Sigmoid colon (tissue), 7 donors: ENCODE results near the gene GAS6. TPM values are rescaled to one million over a fixed set of nuclear protein-coding genes. Genes with fewer than 3 reads are reported as not detected.

Source experiments
- DNase-seq: peaks from one replicate; pipeline ENCODE4 v3.0.0-alpha.2; 2019
- H3K27ac ChIP-seq, 4 donors: fragments of 200-600 bp; sonication (generic); one replicate each; pipeline ENCODE4 v1.5.1; 2016 to 2019; ENCODE audit warnings: mild to moderate bottlenecking in 1 of 4
- H3K27me3 ChIP-seq, 3 donors: fragments of 200-600 bp; sonication (generic); one replicate each; pipeline ENCODE4 v1.5.1; 2019; ENCODE audit warnings: mild to moderate bottlenecking in 1 of 3
- H3K36me3 ChIP-seq, 4 donors: fragments of 200-600 bp; sonication (generic); one replicate each; pipeline ENCODE4 v1.5.1; 2016 to 2019
- H3K4me1 ChIP-seq, 4 donors: fragments of 200-600 bp; sonication (generic); one replicate each; pipeline ENCODE4 v1.5.1; 2017 to 2019
- H3K4me3 ChIP-seq, 4 donors: fragments of 200-600 bp; sonication (generic); one replicate each; pipeline ENCODE4 v1.5.1; 2017 to 2019; ENCODE audit warnings: mild to moderate bottlenecking in 2 of 4, moderate library complexity in 1 of 4
- H3K9me3 ChIP-seq, 4 donors: fragments of 200-600 bp in 3 of 4; sonication (generic) in 3 of 4; one replicate each; pipeline versions ENCODE4 v1.5.1 to v1.6.1; 2013 to 2019
- CTCF ChIP-seq, 4 experiments: fragments of 450-650 bp in 3 of 4; fragments of 200-600 bp in 1 of 4; IDR thresholded peaks; one replicate each; pipeline ENCODE4 v1.5.1; 2016 to 2019; ENCODE audit warnings: antibody characterized with exemption in 4 of 4, mild to moderate bottlenecking in 3 of 4, moderate library complexity in 2 of 4
- EP300 ChIP-seq, 4 donors: sonication (generic); formaldehyde crosslinking; IDR thresholded peaks; one replicate each; pipeline ENCODE4 v1.6.1; 2017; ENCODE audit warnings: antibody characterized with exemption in 4 of 4
- POLR2A ChIP-seq, 2 donors: fragments of 450-650 bp; IDR thresholded peaks; one replicate each; pipeline ENCODE4 v1.6.1; 2016; ENCODE audit warnings: antibody characterized with exemption in 2 of 2, mild to moderate bottlenecking in 2 of 2, moderate library complexity in 2 of 2
- POLR2AphosphoS5 ChIP-seq, 4 donors: sonication (generic); formaldehyde crosslinking; IDR thresholded peaks; one replicate each; pipeline ENCODE4 v1.6.1; 2017; ENCODE audit warnings: antibody characterized with exemption in 4 of 4
- WGBS, 2 donors: extraction: QIAGEN DNeasy Blood & Tissue Kit; methylation state at CpG; one replicate each; pipeline ENCODE4 v1.1.7; 2013; 5-methylcytosine and 5-hydroxymethylcytosine counted together
- intact Hi-C: fragments of 100-400 bp; cut with DNase I; formaldehyde crosslinking; loops from one replicate; pipeline ENCODE4 v1.15.1; 2023
- polyA plus RNA-seq, 3 donors: library from polyadenylated mRNA; stranded (reverse); fragments of 200-250 nt; gene quantifications; one replicate each; pipeline ENCODE4 v1.2.3, GENCODE V29; 2013
- total RNA-seq, 4 donors: library from RNA; depleted of rRNA; stranded (reverse); fragments of >200 nt; gene quantifications; one replicate each; pipeline ENCODE4 v1.1.0, GENCODE V29; 2016
- donor health status: healthy with polysubstance abuse.
- donor health status: Bipolar disorder and iron deficiency.
- donor health status: healthy.

The GAS6 gene
- total and polyA plus RNA-seq, 7 donors, result 27.0 to 105 (median 58.1) TPM

GRCh38 chr13:113770937-113771336, 92.9 kb downstream of the GAS6 start:
- Histone ChIP-seq H3K27me3 (peaks cover 0 to 10% (median 4%) of the 10 kb centered on the region in 3 donors), H3K27ac (no peak overlapping the region), H3K4me3 (no peak overlapping the region), H3K4me1 (no peaks in the 10 kb centered on the region), H3K36me3 (no peaks in the 10 kb centered on the region), H3K9me3 (no peaks in the 10 kb centered on the region)
- 93 to 98% methylated on average over 5 of the region's 5 CpGs for WGBS, 2 donors
- intact Hi-C loops, result no loop called here
- DNase-seq, result no peak
- TF ChIP-seq POLR2AphosphoS5 (IDR thresholded peaks at IDR 0.05) (no peak), POLR2A (IDR thresholded peaks at IDR 0.05) (no peak), EP300 (IDR thresholded peaks at IDR 0.05) (no peak), CTCF (IDR thresholded peaks at IDR 0.05) (no peak)

Other genes with a start within 250 kb of the GAS6 start
- not detected for gene ATP4B, start 205.9 kb downstream of the GAS6 start, total RNA-seq
- not detected for gene ATP4B, start 205.9 kb downstream of the GAS6 start, polyA plus RNA-seq
- under 1 TPM in 1 of 4 donors, not detected in 3; 0.28 TPM for gene GRK1, start 196.9 kb downstream of the GAS6 start, total RNA-seq
- under 1 TPM in 1 of 3 donors, not detected in 2; 0.10 TPM for gene GRK1, start 196.9 kb downstream of the GAS6 start, polyA plus RNA-seq
- 10 to 100 TPM in 2 of 4 donors, 1 to 10 TPM in 1, under 1 TPM in 1; 0.99 to 11.1 (median 7.3) TPM for gene TMEM255B, start 104.8 kb downstream of the GAS6 start, total RNA-seq
- 1 to 10 TPM in 2 of 3 donors, under 1 TPM in 1; 0.60 to 4.6 (median 1.8) TPM for gene TMEM255B, start 104.8 kb downstream of the GAS6 start, polyA plus RNA-seq
- 10 to 100 TPM in 1 of 4 donors, under 1 TPM in 2, not detected in 1; 0.71 to 11.9 (median 0.81) TPM for gene C13orf46, start 110.0 kb upstream of the GAS6 start, total RNA-seq
- gene C13orf46, start 110.0 kb upstream of the GAS6 start, polyA plus RNA-seq, result 1 to 10 TPM in 1 of 3 donors, under 1 TPM in 1, not detected in 1; 0.23 to 1.2 TPM